SU-DHL-6 (cell line): ENCODE measurements around the gene EMC9.

Experiments
- H2AFZ ChIP-seq: fragments of 200-600 bp; sonication (generic); 2 replicates; pipeline ENCODE4 v1.6.1; 2014; ENCODE audit warnings: low read depth, mild to moderate bottlenecking, moderate library complexity, mixed read lengths, antibody characterized with exemption, low read length; ENCODE audit not compliant: severe bottlenecking
- H3F3A ChIP-seq: fragments of 200-600 bp; shearing (Covaris generic); 2 replicates; pipeline ENCODE4 v1.6.0; 2016; ENCODE audit warnings: antibody characterized with exemption, mild to moderate bottlenecking; ENCODE audit not compliant: insufficient read depth
- H3K27ac ChIP-seq: fragments of 200-600 bp; sonication (generic); 2 replicates; pipeline ENCODE4 v1.5.1; 2016; ENCODE audit warnings: low read depth, mild to moderate bottlenecking, low read length, moderate library complexity, mixed read lengths
- H3K27me3 ChIP-seq: fragments of 200-600 bp; sonication (generic), shearing (Covaris generic); 2 replicates; pipeline ENCODE4 v1.6.0; 2014; ENCODE audit warnings: mild to moderate bottlenecking, low read length
- H3K36me3 ChIP-seq: fragments of 200-600 bp; sonication (generic); 2 replicates; pipeline ENCODE4 v1.6.1; 2014; ENCODE audit warnings: mild to moderate bottlenecking, low read length, mixed read lengths
- H3K4me2 ChIP-seq: fragments of 300-600, 200-600 bp; shearing (Covaris generic), sonication (generic); 2 replicates; pipeline ENCODE4 v1.6.0; 2014; ENCODE audit warnings: low read length, low read depth, mild to moderate bottlenecking; ENCODE audit not compliant: poor library complexity, severe bottlenecking
- H3K4me3 ChIP-seq: fragments of 200-600 bp; sonication (generic); 2 replicates; pipeline ENCODE4 v1.5.1; 2014; ENCODE audit warnings: antibody characterized with exemption, low read length, mild to moderate bottlenecking, mixed read lengths; ENCODE audit not compliant: insufficient read depth, poor library complexity, severe bottlenecking
- H3K79me2 ChIP-seq: fragments of 200-600 bp; sonication (generic); 2 replicates; pipeline ENCODE4 v1.6.1; 2014; ENCODE audit warnings: mild to moderate bottlenecking, low read length, moderate library complexity; ENCODE audit not compliant: insufficient read depth
- H3K9ac ChIP-seq: fragments of 200-600 bp; sonication (generic); 2 replicates; pipeline ENCODE4 v1.7.0; 2014; ENCODE audit warnings: mild to moderate bottlenecking, low read length
- H3K9me2 ChIP-seq: fragments of 200-600 bp; sonication (generic); replicated peaks from 2 replicates; pipeline ENCODE4 v1.6.1; 2014; ENCODE audit warnings: low read length; ENCODE audit not compliant: insufficient read depth
- H3K9me3 ChIP-seq: fragments of 200-600 bp; sonication (generic); 2 replicates; pipeline ENCODE4 v1.6.1; 2014; ENCODE audit warnings: low read length, mixed read lengths; ENCODE audit not compliant: insufficient read depth
- H4K20me1 ChIP-seq: fragments of 200-600 bp; sonication (generic); 2 replicates; pipeline ENCODE4 v1.6.1; 2014; ENCODE audit warnings: low read depth, mild to moderate bottlenecking, antibody characterized with exemption, low read length, moderate library complexity, mixed read lengths
- CTCF ChIP-seq: fragments of 200-600 bp; sonication (generic); IDR thresholded peaks from one replicate; pipeline ENCODE4 v1.5.1; 2017; ENCODE audit warnings: antibody characterized with exemption, mild to moderate bottlenecking, low read length, moderate library complexity; ENCODE audit not compliant: insufficient read depth, poor library complexity, severe bottlenecking
- EZH2phosphoT487 ChIP-seq: fragments of 200-600 bp; sonication (generic), shearing (Covaris generic); conservative IDR thresholded peaks from 2 replicates; pipeline ENCODE4 v1.6.1; 2018; ENCODE audit warnings: mild to moderate bottlenecking, antibody characterized with exemption, low read length, moderate library complexity, mixed read lengths

Gene EMC9

GRCh38 chr14:24147761-24148428, 6.5 kb upstream of the EMC9 start:
- Histone ChIP-seq H3K36me3 (0 out of 2 replicates have a peak, but pooled peaks cover 6% of the 10 kb centered on the region), H3K27ac (peak overlapping the region; percentile 26), H3K9ac (peak overlapping the region; percentile 91), H3K9me2 (no peaks in the 10 kb centered on the region), H3K79me2 (peaks cover 26% of the 10 kb centered on the region), H3K9me3 (no peaks in the 10 kb centered on the region), H4K20me1 (no peaks in the 10 kb centered on the region), H3K4me3 (peak overlapping the region; percentile 95), H3F3A (peaks cover 10% of the 10 kb centered on the region; the same call in 1 of the 2 replicates), H3K4me2 (peak overlapping the region; percentile 75), H2AFZ (no peak overlapping the region), H3K27me3 (no peaks in the 10 kb centered on the region)
- TF ChIP-seq CTCF, result no peak
- no peak for TF ChIP-seq EZH2phosphoT487

GRCh38 chr14:24146978-24147760, 5.8 kb upstream of the EMC9 start, which contains the start of gene RNF31:
TSS of gene RNF31 (plus strand) at chr14:24147498. CDS start at chr14:24147699, 201 bp downstream.
- Histone ChIP-seq H3K27ac (peak within 1 kb of the TSS; percentile 81), H4K20me1 (no peaks in the 10 kb centered on the region), H3K9me2 (no peaks in the 10 kb centered on the region), H3K9ac (peak within 1 kb of the TSS; percentile 91), H3K4me3 (peak within 1 kb of the TSS; percentile 95), H3F3A (peaks cover 10% of the 10 kb centered on the region; the same call in 1 of the 2 replicates), H3K4me2 (peak within 1 kb of the TSS; percentile 96), H3K79me2 (peaks cover 26% of the 10 kb centered on the region), H3K27me3 (no peaks in the 10 kb centered on the region), H3K36me3 (0 out of 2 replicates have a peak, but pooled peaks cover 6% of the 10 kb centered on the region), H3K9me3 (no peaks in the 10 kb centered on the region), H2AFZ (peak within 1 kb of the TSS; percentile 31)
- TF ChIP-seq CTCF, result no peak
- no peak for TF ChIP-seq EZH2phosphoT487

- H3K79me2 ChIP-seq, result peaks cover 26% of the 10 kb centered on the region
Measured at GRCh38 chr14:24146453-24146977, 5.1 kb upstream of the EMC9 start, which contains the start of gene PSME2. TSS of gene PSME2 (minus strand) at chr14:24146610. CDS start at chr14:24146581, 29 bp downstream.

More at GRCh38 chr14:24146453-24146977, 5.1 kb upstream of the EMC9 start, which contains the start of gene PSME2:
- Histone ChIP-seq H3K36me3 (0 out of 2 replicates have a peak, but pooled peaks cover 6% of the 10 kb centered on the region), H3K27ac (peak within 1 kb of the TSS; percentile 81), H4K20me1 (no peaks in the 10 kb centered on the region), H3K9ac (peak within 1 kb of the TSS; percentile 91), H3F3A (peaks cover 10% of the 10 kb centered on the region; the same call in 1 of the 2 replicates), H3K9me3 (no peaks in the 10 kb centered on the region), H3K4me2 (peak within 1 kb of the TSS; percentile 96), H3K27me3 (no peaks in the 10 kb centered on the region), H3K9me2 (no peaks in the 10 kb centered on the region), H2AFZ (peak within 1 kb of the TSS; percentile 31), H3K4me3 (peak within 1 kb of the TSS; percentile 95)
- TF ChIP-seq EZH2phosphoT487, result no peak
- TF ChIP-seq CTCF, result no peak
